CD4-positive, CD25-positive, alpha-beta regulatory T cell (primary cell): ENCODE data around the gene GIMAP6. TPM values are rescaled to one million over a fixed set of nuclear protein-coding genes. Genes with fewer than 3 reads are reported as not detected.

ENCODE experiments used
- ATAC-seq, 2 donors: fragments of 150-1000 bp; cut with Tn5 transposase; one replicate each; pipeline ENCODE4 v1.10.0; 2021; ENCODE audit warnings: low read depth in 2 of 2, moderate number of reproducible peaks in 2 of 2, moderate library complexity in 1 of 2
- DNase-seq, 3 donors: peaks; one replicate each; pipeline versions ENCODE4 v3.0.0 to v3.0.0-alpha.2; 2012 to 2022; ENCODE audit warnings: mixed read lengths in 1 of 3
- H3K27ac ChIP-seq: one replicate; pipeline ENCODE4 v1.7.0; 2013; ENCODE audit warnings: mild to moderate bottlenecking, low read length; ENCODE audit not compliant: insufficient read depth, poor library complexity, severe bottlenecking
- H3K27me3 ChIP-seq: one replicate; pipeline ENCODE4 v1.7.0; 2013; ENCODE audit warnings: low read length; ENCODE audit not compliant: control insufficient read depth, insufficient read depth
- H3K36me3 ChIP-seq: one replicate; pipeline ENCODE4 v1.7.0; 2013; ENCODE audit warnings: mild to moderate bottlenecking, low read length, moderate library complexity; ENCODE audit not compliant: control insufficient read depth, insufficient read depth
- H3K4me1 ChIP-seq: 2 replicates; pipeline ENCODE4 v1.7.0; 2013; ENCODE audit warnings: mild to moderate bottlenecking, low read length; ENCODE audit not compliant: insufficient read depth, control insufficient read depth, poor library complexity, severe bottlenecking
- H3K4me3 ChIP-seq: one replicate; pipeline ENCODE4 v1.7.0; 2013; ENCODE audit warnings: low read depth, mild to moderate bottlenecking, low read length, moderate library complexity
- H3K9me3 ChIP-seq, 2 experiments: 1 replicate in 1 of 2; 2 replicates in 1 of 2; pipeline ENCODE4 v1.7.0; 2013; ENCODE audit warnings: low read length in 2 of 2, mild to moderate bottlenecking in 1 of 2, moderate library complexity in 1 of 2; ENCODE audit not compliant: control insufficient read depth in 2 of 2
- H3K27ac Mint-ChIP-seq, 3 donors: one replicate each; pipeline ENCODE4 v1.8.0; 2020 to 2022; ENCODE audit warnings: mild to moderate bottlenecking in 3 of 3, mixed read lengths in 3 of 3, moderate library complexity in 2 of 3
- H3K27me3 Mint-ChIP-seq: one replicate; pipeline ENCODE4 v1.8.0; 2022; ENCODE audit warnings: mild to moderate bottlenecking, mixed read lengths
- H3K36me3 Mint-ChIP-seq: one replicate; pipeline ENCODE4 v1.8.0; 2020; ENCODE audit warnings: mixed read lengths
- H3K4me1 Mint-ChIP-seq, 4 donors: one replicate each; pipeline ENCODE4 v1.8.0; 2020 to 2022; ENCODE audit warnings: mixed read lengths in 4 of 4, mild to moderate bottlenecking in 1 of 4
- H3K4me3 Mint-ChIP-seq, 4 donors: one replicate each; pipeline ENCODE4 v1.8.0; 2020 to 2022; ENCODE audit warnings: mild to moderate bottlenecking in 4 of 4, mixed read lengths in 4 of 4, moderate library complexity in 3 of 4
- H3K9me3 Mint-ChIP-seq, 7 donors: one replicate each; pipeline ENCODE4 v1.8.0; 2020 to 2022; ENCODE audit warnings: mixed read lengths in 7 of 7, mild to moderate bottlenecking in 3 of 7, moderate library complexity in 2 of 7
- polyA plus RNA-seq, 4 donors: library from polyadenylated mRNA; unstranded; fragments of 300-500 nt; fragmentation: Illumina TruSeq; gene quantifications; one replicate each; pipeline ENCODE4 v1.2.3, GENCODE V29; 2021
- total RNA-seq: library from RNA; stranded (reverse); gene quantifications from one replicate; pipeline ENCODE4 v1.2.3, GENCODE V29; 2022

The GIMAP6 gene
- total and polyA plus RNA-seq, 5 donors from 2014 or later: 43.8 to 236 (median 134) TPM

DNA sequence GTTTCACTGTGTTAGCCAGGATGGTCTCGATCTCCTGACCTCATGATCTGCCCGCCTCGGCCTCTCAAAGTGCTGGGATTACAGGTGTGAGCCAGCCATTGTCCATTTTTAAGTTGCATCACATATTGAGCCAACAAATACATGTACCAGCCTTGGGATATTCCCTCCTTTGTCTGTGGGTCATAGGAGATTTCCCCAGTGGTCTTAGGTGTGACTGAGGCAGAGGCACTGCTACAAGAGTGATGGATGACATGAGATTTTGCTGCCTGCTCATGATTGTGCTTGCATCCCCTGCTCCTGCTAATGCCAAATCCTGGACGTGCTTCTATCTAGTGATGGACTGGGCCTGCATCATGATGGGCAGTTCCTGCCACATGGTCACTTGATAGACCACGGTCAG is 10.7 kb upstream of the GIMAP6 start:
- Mint-ChIP-seq H3K4me1 (peaks cover 12 to 78% (median 26%) of the 10 kb centered on the region in 4 donors), H3K9me3 (peaks cover 0 to 25% (median 6%) of the 10 kb centered on the region in 7 donors), H3K4me3 (no peak overlapping the region), H3K27ac (peak overlapping the region in 1 of 3 donors; percentile 26), H3K27me3 (no peaks in the 10 kb centered on the region), H3K36me3 (peaks cover 14% of the 10 kb centered on the region)
- H3K4me1 ChIP-seq: peaks cover 4% of the 10 kb centered on the region
- H3K36me3 ChIP-seq: no peaks in the 10 kb centered on the region
- H3K9me3 ChIP-seq: peaks cover 6 to 11% of the 10 kb centered on the region in 2 experiments
- DNase-seq: no peak
- H3K4me3 ChIP-seq: no peak overlapping the region
- no peak for ATAC-seq
- H3K27ac ChIP-seq: no peak overlapping the region
- no peaks in the 10 kb centered on the region for H3K27me3 ChIP-seq

DNA sequence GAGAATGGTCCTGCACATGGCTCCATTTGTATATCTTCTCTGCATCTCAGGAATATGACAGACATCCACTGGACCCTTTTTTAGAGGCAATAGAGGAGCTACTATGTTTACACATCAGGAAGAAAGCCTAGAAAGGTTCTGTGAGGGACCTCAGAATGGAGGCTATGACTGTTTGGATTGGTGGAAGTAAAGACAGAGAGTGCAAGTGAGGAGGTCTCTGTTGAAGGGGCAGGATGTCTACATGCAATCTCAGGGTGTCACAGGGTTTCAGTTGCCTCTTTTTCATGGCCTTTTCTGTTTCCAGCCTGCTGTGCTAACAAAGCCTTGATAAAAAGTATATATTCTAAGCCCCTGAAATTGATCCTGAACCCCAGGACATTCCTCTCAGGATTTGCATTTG is 9.7 kb upstream of the GIMAP6 start:
- no peaks in the 10 kb centered on the region for H3K4me1 ChIP-seq
- H3K27me3 ChIP-seq: no peaks in the 10 kb centered on the region
- H3K27ac Mint-ChIP-seq: peak overlapping the region in 1 of 3 donors; percentile 71
- peaks cover 18% of the 10 kb centered on the region for H3K36me3 Mint-ChIP-seq
- DNase-seq: no peak
- peaks cover 0 to 34% (median 6%) of the 10 kb centered on the region in 7 donors for H3K9me3 Mint-ChIP-seq
- peaks cover 6 to 11% of the 10 kb centered on the region in 2 experiments for H3K9me3 ChIP-seq
- H3K4me3 ChIP-seq: no peak overlapping the region
- peak overlapping the region in 1 of 4 donors; percentile 16 for H3K4me3 Mint-ChIP-seq
- ATAC-seq: no peak
- H3K4me1 Mint-ChIP-seq: peaks cover 12 to 80% (median 30%) of the 10 kb centered on the region in 4 donors
- no peak overlapping the region for H3K27ac ChIP-seq
- H3K36me3 ChIP-seq: no peaks in the 10 kb centered on the region
- no peaks in the 10 kb centered on the region for H3K27me3 Mint-ChIP-seq

DNA sequence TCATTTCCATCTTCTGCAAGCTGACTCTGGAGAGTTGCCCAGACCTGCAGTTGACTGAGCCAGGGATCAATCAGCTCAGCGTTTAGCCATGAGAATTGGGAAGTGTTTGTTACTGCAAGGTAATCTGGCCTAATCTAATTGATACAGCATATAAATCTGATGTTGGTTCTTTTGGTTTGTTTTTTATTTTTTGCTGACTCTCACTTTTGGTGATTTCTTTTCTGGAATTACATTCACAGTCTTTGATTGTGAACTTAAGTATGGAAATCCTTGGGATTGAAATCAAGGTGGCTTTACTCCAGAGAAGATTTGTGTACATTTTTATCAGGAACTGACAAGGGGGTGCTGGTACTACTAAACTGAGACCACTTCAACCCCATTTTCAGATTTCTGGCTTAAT is 1.7 kb upstream of the GIMAP6 start:
- peaks cover 15 to 83% (median 62%) of the 10 kb centered on the region in 4 donors for H3K4me1 Mint-ChIP-seq

DNA sequence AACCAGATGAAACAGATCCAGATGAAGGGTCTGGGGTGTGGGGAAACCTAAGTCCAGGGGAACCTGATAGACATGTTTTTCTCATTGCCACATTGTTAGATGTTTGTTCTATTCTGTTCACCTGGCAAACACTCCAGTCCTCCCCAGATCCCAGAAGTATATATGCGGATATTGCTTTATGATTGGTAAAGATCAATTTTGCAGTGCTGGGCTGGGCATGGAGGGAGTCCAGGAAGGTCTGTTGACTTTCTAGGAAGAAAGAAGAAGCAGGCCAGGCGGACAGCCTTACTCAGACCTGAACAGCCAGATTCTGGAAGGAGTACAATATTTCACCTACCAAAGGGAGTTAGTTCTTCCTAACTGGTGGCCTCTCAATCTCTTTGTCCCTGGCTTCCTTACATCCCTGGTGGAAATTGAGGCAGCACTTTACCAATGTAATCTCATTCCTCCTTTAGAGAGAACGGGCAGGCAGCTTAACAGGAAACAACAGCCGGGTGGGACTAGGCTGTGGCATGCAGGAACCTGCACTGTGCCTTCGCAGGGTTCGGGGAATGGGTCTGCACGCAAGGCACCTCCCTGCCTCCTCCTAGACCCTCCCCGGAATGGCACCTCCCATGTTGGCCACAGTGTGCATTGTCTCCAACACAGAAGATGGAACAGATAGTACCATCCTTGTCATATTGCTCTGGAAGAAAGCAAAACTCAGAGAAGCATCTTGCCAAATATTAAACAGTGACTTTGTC is 930 bp downstream of the GIMAP6 start:
- peak overlapping the region; percentile 99 for H3K4me3 ChIP-seq
- no peaks in the 10 kb centered on the region for H3K27me3 Mint-ChIP-seq
- no peaks in the 10 kb centered on the region for H3K27me3 ChIP-seq
- H3K9me3 Mint-ChIP-seq: peaks cover 0 to 22% (median 5%) of the 10 kb centered on the region in 7 donors
- peak; percentile 79 to 80 for ATAC-seq
- H3K36me3 ChIP-seq: peaks cover 44% of the 10 kb centered on the region
- no peaks in the 10 kb centered on the region for H3K9me3 ChIP-seq
- H3K36me3 Mint-ChIP-seq: peaks cover 53% of the 10 kb centered on the region
- H3K27ac Mint-ChIP-seq: peak overlapping the region; percentile 95 to 100 (median 96)
- peaks cover 79% of the 10 kb centered on the region for H3K4me1 ChIP-seq
- peak overlapping the region; percentile 71 for H3K27ac ChIP-seq
- peak in 2 of 3 donors; percentile 39 to 82 for DNase-seq
- peaks cover 15 to 87% (median 64%) of the 10 kb centered on the region in 4 donors for H3K4me1 Mint-ChIP-seq
- peak overlapping the region; percentile 96 to 100 (median 98) for H3K4me3 Mint-ChIP-seq

More for the DNA sequence above, 1.7 kb upstream of the GIMAP6 start:
- Histone ChIP-seq H3K9me3 (peaks cover 5 to 8% of the 10 kb centered on the region in 2 experiments), H3K27me3 (no peaks in the 10 kb centered on the region), H3K4me1 (peaks cover 52% of the 10 kb centered on the region), H3K4me3 (peak overlapping the region; percentile 54), H3K36me3 (peaks cover 18% of the 10 kb centered on the region), H3K27ac (peak overlapping the region; percentile 53)
- Mint-ChIP-seq H3K27ac (peak overlapping the region; percentile 92 to 95 (median 95)), H3K27me3 (no peaks in the 10 kb centered on the region), H3K36me3 (peaks cover 34% of the 10 kb centered on the region), H3K4me3 (peak overlapping the region; percentile 56 to 82 (median 76)), H3K9me3 (peaks cover 0 to 38% (median 10%) of the 10 kb centered on the region in 7 donors)
- no peak for DNase-seq
- no peak for ATAC-seq

DNA sequence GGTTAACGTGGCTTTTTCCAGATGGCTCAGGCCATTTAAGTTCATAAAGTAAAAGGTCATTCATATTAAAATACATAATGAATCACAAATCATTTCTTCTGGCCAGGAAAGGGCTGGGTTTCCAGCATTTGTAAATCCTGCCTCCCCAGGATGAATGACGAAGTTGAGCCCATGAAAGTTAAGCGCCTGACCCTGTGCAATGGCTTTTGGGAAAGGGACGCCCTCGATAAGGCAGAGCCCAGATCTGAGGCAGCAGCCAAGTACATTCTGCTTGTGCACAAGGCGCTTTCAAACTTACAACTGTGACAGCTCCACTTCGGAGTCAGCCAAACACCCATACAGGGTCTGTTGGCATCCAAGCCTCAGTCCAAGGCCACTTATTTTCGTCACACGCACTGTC is 2.8 kb downstream of the GIMAP6 start:
- Mint-ChIP-seq H3K27ac (peak overlapping the region; percentile 77 to 95 (median 87)), H3K27me3 (no peaks in the 10 kb centered on the region), H3K4me3 (peak overlapping the region; percentile 96 to 100 (median 98)), H3K36me3 (peaks cover 68% of the 10 kb centered on the region), H3K4me1 (peaks cover 15 to 86% (median 60%) of the 10 kb centered on the region in 4 donors), H3K9me3 (peaks cover 0 to 13% (median 1%) of the 10 kb centered on the region in 7 donors)
- peak overlapping the region; percentile 71 for H3K27ac ChIP-seq
- peaks cover 75% of the 10 kb centered on the region for H3K4me1 ChIP-seq
- H3K36me3 ChIP-seq: peaks cover 55% of the 10 kb centered on the region
- no peaks in the 10 kb centered on the region for H3K27me3 ChIP-seq
- ATAC-seq (no peak), DNase-seq (no peak)
- H3K4me3 ChIP-seq: peak overlapping the region; percentile 99
- no peaks in the 10 kb centered on the region for H3K9me3 ChIP-seq

DNA sequence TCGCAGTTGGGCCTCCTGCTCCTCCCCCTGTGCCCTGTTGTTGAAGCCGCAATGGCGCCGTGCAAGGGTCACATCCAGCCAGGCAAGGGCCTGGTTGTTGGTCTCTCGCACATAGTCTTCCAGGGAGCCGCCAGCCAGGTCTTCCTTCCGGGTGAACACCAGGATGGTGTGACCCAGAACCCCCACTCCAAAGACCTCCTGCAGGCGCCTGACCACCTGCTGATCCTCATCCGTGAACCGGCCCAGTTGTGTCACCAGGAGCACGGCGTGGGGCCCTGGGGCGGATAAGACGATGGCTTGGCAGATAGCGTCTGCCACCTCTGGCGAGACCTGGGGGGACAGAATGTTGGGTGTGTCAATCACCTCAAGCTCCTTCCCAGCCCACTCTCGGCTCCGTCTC is 4.2 kb downstream of the GIMAP6 start:
- Mint-ChIP-seq H3K4me1 (peaks cover 10 to 85% (median 65%) of the 10 kb centered on the region in 4 donors), H3K36me3 (peaks cover 76% of the 10 kb centered on the region), H3K27me3 (no peaks in the 10 kb centered on the region), H3K4me3 (peak overlapping the region in 3 of 4 donors; percentile 96 to 100 (median 100)), H3K27ac (peak overlapping the region in 2 of 3 donors; percentile 56 to 60), H3K9me3 (peaks cover 0 to 13% (median 0%) of the 10 kb centered on the region in 7 donors)
- ATAC-seq: no peak
- H3K27me3 ChIP-seq: no peaks in the 10 kb centered on the region
- H3K27ac ChIP-seq: no peak overlapping the region
- no peaks in the 10 kb centered on the region for H3K9me3 ChIP-seq
- H3K4me1 ChIP-seq: peaks cover 61% of the 10 kb centered on the region
- H3K4me3 ChIP-seq: peak overlapping the region; percentile 99
- DNase-seq: no peak
- peaks cover 55% of the 10 kb centered on the region for H3K36me3 ChIP-seq

DNA sequence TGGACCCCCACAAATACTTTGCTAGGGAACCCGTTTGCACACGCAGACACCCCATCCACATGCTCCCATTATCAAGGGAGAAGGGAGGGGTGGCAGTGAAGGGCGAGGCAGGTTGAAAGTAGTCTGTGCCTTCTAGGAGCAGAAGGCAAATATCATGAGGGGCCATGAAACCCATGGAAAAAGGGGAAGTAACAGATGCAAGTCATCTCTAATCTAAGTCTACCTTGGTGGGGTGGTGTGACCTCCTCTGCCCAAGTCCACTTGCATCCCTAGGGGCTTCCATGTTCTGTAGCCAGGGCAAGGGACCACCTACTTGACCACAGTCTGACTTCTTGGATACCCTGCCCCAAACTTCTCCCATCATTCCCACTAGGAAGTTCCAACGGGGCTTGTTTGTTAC is 5.5 kb downstream of the GIMAP6 start:
- DNase-seq: no peak
- no peaks in the 10 kb centered on the region for H3K9me3 ChIP-seq
- no peaks in the 10 kb centered on the region for H3K27me3 ChIP-seq
- Mint-ChIP-seq H3K4me1 (peaks cover under 1 to 87% (median 56%) of the 10 kb centered on the region in 4 donors), H3K4me3 (peak overlapping the region; percentile 12 to 100 (median 54)), H3K27ac (peak overlapping the region; percentile 56 to 98 (median 80)), H3K9me3 (peaks cover 0 to 13% (median 0%) of the 10 kb centered on the region in 7 donors), H3K27me3 (no peaks in the 10 kb centered on the region), H3K36me3 (peaks cover 72% of the 10 kb centered on the region)
- peak overlapping the region; percentile 52 for H3K27ac ChIP-seq
- peak overlapping the region; percentile 47 for H3K4me3 ChIP-seq
- ATAC-seq: no peak
- peaks cover 55% of the 10 kb centered on the region for H3K36me3 ChIP-seq
- H3K4me1 ChIP-seq: peaks cover 60% of the 10 kb centered on the region
